ENCODE data around the gene ZNF777.
"Not testable (repeated sequence)": the region's sequence is repeated elsewhere in the genome, so short reads cannot be mapped to it uniquely, and the experiment has no call there.

Gene ZNF777

DNA sequence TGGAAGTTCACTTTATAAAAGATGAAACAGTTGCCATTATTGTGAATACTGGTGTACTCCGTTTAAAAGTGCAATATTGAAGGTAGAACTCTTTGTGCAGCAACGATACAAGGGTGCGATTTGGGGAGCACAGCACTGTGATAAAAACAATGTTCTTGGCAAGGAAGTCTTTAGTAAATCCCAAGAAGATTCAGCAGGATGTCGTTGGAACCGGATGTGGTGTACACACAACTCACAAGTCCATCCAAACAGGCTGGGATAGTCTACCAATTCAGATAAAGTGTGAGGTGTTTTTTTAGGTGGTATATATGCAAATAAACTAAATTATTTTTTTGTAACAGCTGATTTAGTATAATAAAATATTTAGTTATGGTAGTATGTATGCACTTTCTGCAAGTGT is 46.7 kb downstream of the ZNF777 start:
- DNase-seq (ENCODE audit: low spot score) = no peak

DNA sequence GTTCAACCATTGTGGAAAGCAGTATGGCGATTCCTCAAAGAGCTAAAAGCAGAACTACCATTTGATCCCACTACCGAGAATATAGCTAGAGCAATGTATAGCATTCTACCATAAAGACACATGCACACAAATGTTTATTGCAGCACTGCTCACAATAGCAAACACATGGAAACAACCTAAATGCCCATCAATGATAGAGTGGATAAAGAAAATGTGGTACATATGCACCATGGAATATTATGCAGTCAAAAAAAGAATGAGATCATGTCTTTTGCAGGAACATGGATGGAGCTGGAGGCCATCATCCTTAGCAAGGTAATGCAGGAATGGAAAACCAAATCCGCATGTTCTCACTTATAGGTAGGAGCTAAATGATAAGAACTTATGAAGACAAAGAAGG is 47.8 kb downstream of the ZNF777 start:
- not testable (repeated sequence) for DNase-seq (ENCODE audit: low spot score)

DNA sequence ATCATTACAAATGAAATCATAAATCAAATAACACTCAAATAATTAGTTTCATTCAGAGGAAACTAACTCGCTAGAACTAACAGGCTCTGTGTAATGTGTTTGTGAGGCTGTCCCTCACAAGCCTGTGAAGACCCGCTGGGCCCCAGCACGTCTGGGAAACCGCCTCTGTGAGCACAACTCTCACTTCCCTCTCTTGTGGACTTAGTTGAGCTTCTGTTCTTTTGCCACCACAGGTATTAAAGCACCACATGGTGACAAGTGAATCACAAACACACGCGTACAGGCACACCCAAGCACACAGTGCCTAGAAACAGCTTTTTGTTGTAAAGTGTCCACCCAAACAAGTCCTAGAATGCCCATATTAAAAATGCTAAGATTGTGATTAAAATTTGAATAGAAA is 51.0 kb downstream of the ZNF777 start:
- DNase-seq (ENCODE audit: low spot score) = no peak

DNA sequence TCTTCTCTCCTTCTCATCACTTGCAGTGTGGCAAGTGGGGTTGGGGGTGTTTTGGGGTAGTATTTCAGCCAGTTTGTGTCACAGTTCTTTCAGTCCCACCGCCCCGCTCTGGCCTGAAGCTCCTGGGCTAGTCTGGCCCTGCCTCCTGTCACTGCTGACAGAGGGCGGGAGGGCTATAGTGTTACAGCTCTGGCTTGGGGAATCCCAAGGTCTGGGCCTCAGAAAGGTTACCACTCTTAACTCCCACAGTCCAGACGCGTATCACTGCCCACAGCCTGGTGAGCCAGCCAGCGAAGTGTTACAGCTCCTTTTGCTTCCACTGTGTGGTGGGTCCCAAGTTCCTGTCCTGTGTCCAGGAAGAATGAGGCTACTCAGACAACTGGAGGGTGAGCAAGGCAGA is 56.0 kb downstream of the ZNF777 start:
- no peak for DNase-seq (ENCODE audit: low spot score)

DNA sequence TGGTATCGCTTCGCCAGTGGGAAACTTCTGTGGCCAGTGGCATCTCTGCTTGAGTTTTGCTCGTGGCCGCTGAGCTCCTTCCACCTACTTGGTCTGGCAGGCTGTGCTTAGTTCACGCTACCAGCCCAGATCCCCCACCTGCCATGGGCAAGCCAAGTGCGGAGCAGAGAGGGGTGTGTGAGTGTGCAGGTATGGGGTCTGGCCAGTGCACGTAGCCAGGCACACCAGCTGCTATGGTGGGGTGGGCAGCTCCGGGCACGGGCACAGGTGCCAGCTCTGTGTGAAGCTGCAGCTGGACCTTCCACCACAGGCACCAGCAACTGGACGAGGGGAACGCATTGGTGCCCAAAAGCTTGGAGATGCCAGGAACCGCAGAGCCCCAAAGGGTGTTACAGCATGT is 56.5 kb downstream of the ZNF777 start:
- no peak for DNase-seq (ENCODE audit: low spot score)

DNA sequence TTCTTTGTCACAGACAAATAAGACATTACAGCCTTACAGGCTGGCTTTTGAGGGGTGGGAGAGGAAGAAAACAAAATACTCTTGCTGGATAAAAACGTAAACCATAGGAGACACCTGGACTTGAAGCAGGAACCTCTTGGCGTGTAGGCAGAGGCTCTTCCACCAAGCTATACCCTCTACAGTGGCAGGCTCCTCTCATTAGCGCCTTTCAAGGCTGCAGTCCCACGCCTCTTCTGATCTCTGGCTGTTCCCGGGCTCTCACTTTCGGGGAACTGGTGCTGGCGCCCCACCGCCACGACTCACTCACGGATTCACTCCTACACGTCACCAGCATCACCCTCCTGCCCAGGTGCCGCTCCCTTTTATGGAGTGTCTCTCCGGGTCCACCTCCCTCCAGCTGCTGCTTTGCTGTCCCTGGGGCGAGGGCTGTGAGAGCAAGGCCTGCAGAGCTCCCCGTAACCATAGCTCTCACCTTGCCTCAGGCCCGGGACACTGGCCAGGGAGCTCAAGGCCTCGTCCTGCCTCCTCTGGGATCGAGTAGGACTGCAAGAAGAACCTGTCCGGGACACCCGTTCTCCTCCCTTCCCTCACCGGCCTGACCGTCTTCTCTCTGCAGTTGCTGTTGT is 62.6 kb downstream of the ZNF777 start:
- DNase-seq (ENCODE audit: low spot score) = no peak

DNA sequence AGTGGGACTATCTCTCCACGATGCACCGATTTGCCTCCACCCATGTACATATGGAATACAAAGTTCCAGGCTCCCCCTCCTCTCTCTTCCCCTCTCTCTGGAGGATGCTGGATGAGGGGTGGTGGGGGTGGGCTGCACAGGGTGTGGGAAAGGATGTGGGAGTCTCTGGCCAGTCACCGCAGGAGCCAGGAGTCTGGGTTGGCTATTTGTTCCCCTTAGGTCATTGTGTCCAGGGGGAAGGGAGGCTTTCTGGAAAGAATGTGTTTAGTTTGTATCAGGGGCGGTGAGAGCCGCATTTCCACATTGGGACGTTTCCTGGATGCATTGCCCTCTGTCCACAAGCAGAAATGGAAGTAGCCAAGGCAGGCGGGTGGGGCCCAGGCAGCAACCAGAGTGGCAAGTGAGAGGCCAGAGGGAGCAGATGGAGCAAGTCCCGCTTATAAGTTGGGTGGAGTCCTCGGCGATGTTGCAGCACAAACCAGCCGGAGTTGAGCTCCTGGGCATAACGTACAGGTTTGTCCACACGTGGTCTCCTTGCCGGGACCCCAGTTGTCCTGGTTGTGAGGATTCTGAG is 63.3 kb downstream of the ZNF777 start:
- DNase-seq (ENCODE audit: low spot score) = no peak

DNA sequence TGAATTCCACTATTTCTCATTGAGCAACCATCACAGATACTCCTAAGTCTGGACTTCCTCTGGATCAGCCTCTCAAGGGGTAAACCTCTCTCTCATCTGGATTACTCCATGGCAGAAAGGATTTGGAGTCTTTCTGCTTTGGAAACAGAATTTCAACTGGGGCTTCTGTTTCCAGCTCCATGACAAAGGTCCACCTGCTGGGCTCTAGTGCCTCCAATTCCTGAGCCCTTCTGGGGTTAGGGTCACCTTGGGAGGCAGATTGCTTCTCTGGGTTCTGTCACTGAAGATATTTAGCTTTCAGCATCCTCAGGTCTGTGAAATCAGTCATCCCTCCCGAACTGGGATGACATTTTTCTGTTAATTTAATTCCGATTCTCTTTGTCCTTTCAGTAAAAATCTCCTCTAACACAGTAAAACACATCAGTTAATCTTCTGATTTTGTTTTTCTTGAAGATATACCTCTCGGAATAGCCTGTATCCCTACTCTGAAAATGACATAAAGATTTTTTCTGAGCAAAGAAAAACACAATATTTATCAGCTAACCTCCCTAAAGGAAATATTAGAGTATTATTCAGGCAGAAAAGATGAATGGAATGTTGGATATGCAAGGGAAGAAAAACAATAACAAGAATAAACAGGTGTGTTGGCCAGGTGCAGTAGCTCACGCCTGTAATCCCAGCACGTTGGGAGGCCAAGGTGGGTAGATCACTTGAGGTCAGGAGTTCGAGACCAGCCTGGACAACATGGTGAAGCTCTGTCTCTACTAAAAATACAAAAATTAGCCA is 72.1 kb downstream of the ZNF777 start:
- not testable (repeated sequence) for DNase-seq (ENCODE audit: low spot score)

DNA sequence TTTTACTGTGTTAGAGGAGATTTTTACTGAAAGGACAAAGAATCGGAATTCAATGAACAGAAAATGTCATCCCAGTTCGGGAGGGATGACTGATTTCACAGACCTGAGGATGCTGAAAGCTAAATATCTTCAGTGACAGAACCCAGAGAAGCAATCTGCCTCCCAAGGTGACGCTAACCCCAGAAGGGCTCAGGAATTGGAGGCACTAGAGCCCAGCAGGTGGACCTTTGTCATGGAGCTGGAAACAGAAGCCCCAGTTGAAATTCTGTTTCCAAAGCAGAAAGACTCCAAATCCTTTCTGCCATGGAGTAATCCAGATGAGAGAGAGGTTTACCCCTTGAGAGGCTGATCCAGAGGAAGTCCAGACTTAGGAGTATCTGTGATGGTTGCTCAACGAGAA is 74.3 kb downstream of the ZNF777 start:
- not testable (repeated sequence) for DNase-seq (ENCODE audit: low spot score)

DNA sequence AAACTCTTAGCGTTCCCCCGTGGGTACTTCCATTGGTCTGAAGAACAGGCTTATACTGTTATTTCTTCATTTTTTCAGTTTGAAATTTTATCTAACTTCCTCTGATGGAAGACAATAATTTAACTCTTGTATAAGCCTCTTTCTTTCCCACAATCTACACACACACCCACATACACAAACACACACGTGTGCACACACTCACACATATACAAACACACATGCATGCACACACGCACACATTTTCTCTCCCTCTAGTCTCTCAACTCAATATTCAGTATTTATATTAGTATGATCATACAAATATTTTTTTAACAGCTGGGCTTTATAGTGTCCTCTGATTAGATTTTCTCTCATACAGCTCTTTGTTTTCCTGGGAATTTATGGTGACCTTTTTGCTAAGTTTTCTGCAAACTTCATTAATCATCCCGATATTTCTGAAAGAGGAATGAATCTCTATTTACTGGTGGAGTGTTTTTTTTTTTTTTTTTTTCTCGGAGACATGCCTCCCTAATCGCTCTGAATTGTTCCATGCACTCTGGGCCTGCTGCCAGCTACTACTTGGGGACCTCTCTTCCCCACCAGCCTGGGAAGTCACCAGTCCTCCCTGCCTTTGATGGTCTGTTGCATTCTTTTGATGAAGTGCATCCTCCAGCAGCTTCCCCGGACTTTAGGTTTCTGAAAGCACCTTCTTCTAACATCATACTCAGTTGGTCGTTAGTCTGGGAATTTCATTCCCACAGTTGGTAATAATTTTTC is 75.5 kb downstream of the ZNF777 start:
- DNase-seq (ENCODE audit: low spot score) = no peak

All from AG08396 (cell line).